Small intestine (tissue), 7 donors: ENCODE data around the gene SP3. TPM values are rescaled to one million over a fixed set of nuclear protein-coding genes. Genes with fewer than 3 reads are reported as not detected.

Source experiments
- DNase-seq, 2 donors: peaks; one replicate each; pipeline versions ENCODE4 v3.0.0 to v3.0.0-alpha.2; 2013
- FAIRE-seq: peaks from 2 replicates; lab custom pipeline; 2012; peaks lifted over from hg19 to GRCh38; lab: Jason Lieb, UNC
- H3K27ac ChIP-seq, 3 donors: one replicate each; pipeline ENCODE4 v1.5.1; 2013; ENCODE audit warnings: low read length in 2 of 3, mild to moderate bottlenecking in 2 of 3, control low read depth in 1 of 3, inconsistent platforms in 1 of 3, low read depth in 1 of 3, moderate library complexity in 1 of 3
- H3K27me3 ChIP-seq, 3 donors: one replicate each; pipeline ENCODE4 v1.6.1; 2013; ENCODE audit warnings: low read length in 3 of 3, inconsistent platforms in 1 of 3; ENCODE audit not compliant: control insufficient read depth in 3 of 3, insufficient read depth in 3 of 3
- H3K36me3 ChIP-seq, 3 donors: one replicate each; pipeline ENCODE4 v1.6.1; 2013; ENCODE audit warnings: low read length in 3 of 3, inconsistent platforms in 1 of 3, low read depth in 1 of 3, mild to moderate bottlenecking in 1 of 3, moderate library complexity in 1 of 3; ENCODE audit not compliant: control insufficient read depth in 3 of 3, insufficient read depth in 2 of 3
- H3K4me1 ChIP-seq, 3 donors: one replicate each; pipeline ENCODE4 v1.6.1; 2013; ENCODE audit warnings: low read length in 2 of 3, inconsistent platforms in 1 of 3, low read depth in 1 of 3, mild to moderate bottlenecking in 1 of 3, moderate library complexity in 1 of 3; ENCODE audit not compliant: control insufficient read depth in 3 of 3, insufficient read depth in 2 of 3
- H3K4me3 ChIP-seq, 3 donors: one replicate each; pipeline ENCODE4 v1.5.1; 2013; ENCODE audit warnings: low read length in 3 of 3, control low read depth in 1 of 3, inconsistent platforms in 1 of 3, low read depth in 1 of 3, mild to moderate bottlenecking in 1 of 3, moderate library complexity in 1 of 3
- H3K9me3 ChIP-seq, 2 donors: one replicate each; pipeline ENCODE4 v1.6.1; 2013; ENCODE audit warnings: low read depth in 1 of 2, low read length in 1 of 2; ENCODE audit not compliant: control insufficient read depth in 2 of 2, insufficient read depth in 1 of 2
- WGBS, 3 donors: extraction: QIAGEN DNeasy Blood & Tissue Kit; methylation state at CpG; one replicate each; pipeline ENCODE4 v1.1.7; 2013; 5-methylcytosine and 5-hydroxymethylcytosine counted together
- polyA plus RNA-seq, 4 donors: library from polyadenylated mRNA; stranded (reverse) in 3 of 4; unstranded in 1 of 4; fragments of 200-250 nt in 3 of 4; fragments of 120-200 nt in 1 of 4; gene quantifications; one replicate each; pipeline versions ENCODE4 v1.2.1 to v1.2.3, GENCODE V29; 2013
- donor health status: healthy with polysubstance abuse.
- donor health status: control.
- donor health status: control.
- donor health status: Bipolar disorder and iron deficiency.
- donor health status: healthy.

The SP3 gene
- polyA plus RNA-seq, 4 donors, result 15.0 to 79.8 (median 19.1) TPM

- 81 to 92% (median 82%) methylated on average over 2 of the region's 2 CpGs for WGBS, 3 donors
Observed at GRCh38 chr2:173972165-173972564, 7.0 kb upstream of the SP3 start.

GRCh38 chr2:173970516-173970924, 5.3 kb upstream of the SP3 start:
- peaks cover 0 to 28% (median 2%) of the 10 kb centered on the region in 3 donors for H3K4me1 ChIP-seq
- peak in 1 of 2 donors; percentile 48 for DNase-seq
- FAIRE-seq, result no peak

More at GRCh38 chr2:173972165-173972564, 7.0 kb upstream of the SP3 start:
- DNase-seq (no peak), FAIRE-seq (no peak)
- H3K4me3 ChIP-seq, result no peak overlapping the region
- H3K27me3 ChIP-seq, result no peaks in the 10 kb centered on the region
- H3K27ac ChIP-seq, result no peak overlapping the region
- H3K9me3 ChIP-seq, result no peaks in the 10 kb centered on the region
- H3K36me3 ChIP-seq, result peaks cover 0 to 1% (median 0%) of the 10 kb centered on the region in 3 donors
- peaks cover 0 to 17% (median 2%) of the 10 kb centered on the region in 3 donors for H3K4me1 ChIP-seq

GRCh38 chr2:173969886-173970285, 4.7 kb upstream of the SP3 start:
- Histone ChIP-seq H3K27me3 (no peaks in the 10 kb centered on the region), H3K9me3 (no peaks in the 10 kb centered on the region), H3K36me3 (peaks cover 0 to 1% (median 0%) of the 10 kb centered on the region in 3 donors), H3K27ac (no peak overlapping the region), H3K4me3 (no peak overlapping the region), H3K4me1 (peaks cover 0 to 28% (median 2%) of the 10 kb centered on the region in 3 donors)
- no peak for FAIRE-seq
- WGBS, 3 donors, result 59 to 84% (median 70%) methylated on average over 1 of the region's 1 CpG
- DNase-seq, result no peak

More at GRCh38 chr2:173970516-173970924, 5.3 kb upstream of the SP3 start:
- no peaks in the 10 kb centered on the region for H3K9me3 ChIP-seq
- H3K27me3 ChIP-seq, result no peaks in the 10 kb centered on the region
- no peak overlapping the region for H3K4me3 ChIP-seq
- no peak overlapping the region for H3K27ac ChIP-seq
- H3K36me3 ChIP-seq, result peaks cover 0 to 1% (median 0%) of the 10 kb centered on the region in 3 donors

- H3K4me3 ChIP-seq, result no peak overlapping the region
- WGBS, 3 donors, result 64 to 81% (median 76%) methylated on average over 6 of the region's 6 CpGs
- DNase-seq (no peak), FAIRE-seq (no peak)
- H3K27me3 ChIP-seq, result no peaks in the 10 kb centered on the region
- H3K36me3 ChIP-seq, result peaks cover 0 to 1% (median 0%) of the 10 kb centered on the region in 3 donors
- H3K27ac ChIP-seq, result no peak overlapping the region
- peaks cover 0 to 28% (median 2%) of the 10 kb centered on the region in 3 donors for H3K4me1 ChIP-seq
- no peaks in the 10 kb centered on the region for H3K9me3 ChIP-seq
Observed at GRCh38 chr2:173968551-173968950, 3.4 kb upstream of the SP3 start.

GRCh38 chr2:173966274-173967098, 1.3 kb upstream of the SP3 start:
- H3K27me3 ChIP-seq, result no peaks in the 10 kb centered on the region
- FAIRE-seq (no peak), DNase-seq (peak; percentile 66 to 78)
- H3K9me3 ChIP-seq, result no peaks in the 10 kb centered on the region
- H3K4me3 ChIP-seq, result peak overlapping the region; percentile 65 to 98 (median 93)
- WGBS, 3 donors, result 11 to 39% (median 25%) methylated on average over 8 of the region's 8 CpGs
- H3K27ac ChIP-seq, result peak overlapping the region; percentile 85 to 100 (median 98)
- peaks cover 0 to 28% (median 2%) of the 10 kb centered on the region in 3 donors for H3K4me1 ChIP-seq
- peaks cover 0 to 1% (median 0%) of the 10 kb centered on the region in 3 donors for H3K36me3 ChIP-seq

- no peak for FAIRE-seq
- 0 to 1% (median 0%) methylated on average over 48 to 79 of the region's 84 CpGs for WGBS, 3 donors
Observed at GRCh38 chr2:173964565-173965371, 405 bp downstream of the SP3 start.

GRCh38 chr2:173963817-173964564, 1.2 kb downstream of the SP3 start:
- DNase-seq (peak; percentile 91 to 96), FAIRE-seq (no peak)
- WGBS, 3 donors, result 0 to 1% (median 0%) methylated on average over 36 to 85 of the region's 87 CpGs
- peak overlapping the region; percentile 93 to 100 (median 98) for H3K4me3 ChIP-seq
- peaks cover 0 to 7% (median 1%) of the 10 kb centered on the region in 3 donors for H3K36me3 ChIP-seq
- H3K27me3 ChIP-seq, result no peaks in the 10 kb centered on the region
- peaks cover 0 to 22% (median 6%) of the 10 kb centered on the region in 3 donors for H3K4me1 ChIP-seq
- no peaks in the 10 kb centered on the region for H3K9me3 ChIP-seq
- H3K27ac ChIP-seq, result peak overlapping the region; percentile 97 to 100 (median 99)

More at GRCh38 chr2:173964565-173965371, 405 bp downstream of the SP3 start:
- Histone ChIP-seq H3K9me3 (no peaks in the 10 kb centered on the region), H3K4me3 (peak overlapping the region; percentile 93 to 100 (median 98)), H3K4me1 (peaks cover 0 to 22% (median 2%) of the 10 kb centered on the region in 3 donors), H3K27me3 (no peaks in the 10 kb centered on the region), H3K27ac (peak overlapping the region; percentile 85 to 100 (median 98)), H3K36me3 (peaks cover 0 to 4% (median 1%) of the 10 kb centered on the region in 3 donors)
- DNase-seq, result peak; percentile 79 to 87
